ENCODE results near the gene PRKAG2.

PRKAG2 gene

DNA sequence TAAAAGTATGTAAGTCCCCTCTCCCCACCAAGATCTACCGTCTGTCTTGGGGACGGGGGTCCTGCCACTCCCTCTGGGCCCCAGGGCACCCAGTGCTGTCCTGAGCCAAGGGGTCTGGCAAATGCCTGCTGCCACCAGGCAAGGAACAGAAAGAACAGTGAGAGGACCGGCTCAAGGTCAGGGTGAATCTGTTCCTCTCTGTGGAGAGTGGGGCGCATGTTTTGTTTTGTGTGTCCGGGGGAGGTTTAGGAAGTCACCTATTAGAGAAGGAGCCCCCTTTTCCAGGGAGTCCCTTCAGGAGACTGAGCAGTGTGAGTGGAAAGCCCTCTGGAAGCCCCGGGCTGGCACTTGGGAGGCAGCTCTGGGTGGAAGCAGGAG, 198.7 kb downstream of the PRKAG2 start:
- TF ChIP-seq, protein P1, sequence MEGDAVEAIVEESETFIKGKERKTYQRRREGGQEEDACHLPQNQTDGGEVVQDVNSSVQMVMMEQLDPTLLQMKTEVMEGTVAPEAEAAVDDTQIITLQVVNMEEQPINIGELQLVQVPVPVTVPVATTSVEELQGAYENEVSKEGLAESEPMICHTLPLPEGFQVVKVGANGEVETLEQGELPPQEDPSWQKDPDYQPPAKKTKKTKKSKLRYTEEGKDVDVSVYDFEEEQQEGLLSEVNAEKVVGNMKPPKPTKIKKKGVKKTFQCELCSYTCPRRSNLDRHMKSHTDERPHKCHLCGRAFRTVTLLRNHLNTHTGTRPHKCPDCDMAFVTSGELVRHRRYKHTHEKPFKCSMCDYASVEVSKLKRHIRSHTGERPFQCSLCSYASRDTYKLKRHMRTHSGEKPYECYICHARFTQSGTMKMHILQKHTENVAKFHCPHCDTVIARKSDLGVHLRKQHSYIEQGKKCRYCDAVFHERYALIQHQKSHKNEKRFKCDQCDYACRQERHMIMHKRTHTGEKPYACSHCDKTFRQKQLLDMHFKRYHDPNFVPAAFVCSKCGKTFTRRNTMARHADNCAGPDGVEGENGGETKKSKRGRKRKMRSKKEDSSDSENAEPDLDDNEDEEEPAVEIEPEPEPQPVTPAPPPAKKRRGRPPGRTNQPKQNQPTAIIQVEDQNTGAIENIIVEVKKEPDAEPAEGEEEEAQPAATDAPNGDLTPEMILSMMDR (IDR thresholded peaks at IDR 0.05; ENCODE audit: low read depth, low read length, poor library complexity, severe bottlenecking): no peak
- Histone ChIP-seq H3K4me3 (ENCODE audit: low read length) (no peak overlapping the region), H3K4me2 (ENCODE audit: low read length) (no peak overlapping the region), H3K27ac (ENCODE audit: low read depth, low read length) (no peak overlapping the region), H3K36me3 (ENCODE audit: control insufficient read depth, low read length) (no peaks in the 10 kb centered on the region), H3F3A (ENCODE audit: control insufficient read depth, insufficient read depth) (no peaks in the 10 kb centered on the region), H3K27me3 (ENCODE audit: control insufficient read depth, low read length) (no peaks in the 10 kb centered on the region), H3K9me3 (ENCODE audit: control insufficient read depth, insufficient read depth, low read length) (no peaks in the 10 kb centered on the region), H4K20me1 (ENCODE audit: control insufficient read depth, insufficient read depth, low read depth, low read length) (no peaks in the 10 kb centered on the region), H3K4me1 (ENCODE audit: control insufficient read depth, low read length) (no peaks in the 10 kb centered on the region), H3K9me2 (replicated peaks; ENCODE audit: control insufficient read depth, low read length) (no peaks in the 10 kb centered on the region), H3K79me2 (ENCODE audit: control insufficient read depth, low read length) (no peaks in the 10 kb centered on the region)

DNA sequence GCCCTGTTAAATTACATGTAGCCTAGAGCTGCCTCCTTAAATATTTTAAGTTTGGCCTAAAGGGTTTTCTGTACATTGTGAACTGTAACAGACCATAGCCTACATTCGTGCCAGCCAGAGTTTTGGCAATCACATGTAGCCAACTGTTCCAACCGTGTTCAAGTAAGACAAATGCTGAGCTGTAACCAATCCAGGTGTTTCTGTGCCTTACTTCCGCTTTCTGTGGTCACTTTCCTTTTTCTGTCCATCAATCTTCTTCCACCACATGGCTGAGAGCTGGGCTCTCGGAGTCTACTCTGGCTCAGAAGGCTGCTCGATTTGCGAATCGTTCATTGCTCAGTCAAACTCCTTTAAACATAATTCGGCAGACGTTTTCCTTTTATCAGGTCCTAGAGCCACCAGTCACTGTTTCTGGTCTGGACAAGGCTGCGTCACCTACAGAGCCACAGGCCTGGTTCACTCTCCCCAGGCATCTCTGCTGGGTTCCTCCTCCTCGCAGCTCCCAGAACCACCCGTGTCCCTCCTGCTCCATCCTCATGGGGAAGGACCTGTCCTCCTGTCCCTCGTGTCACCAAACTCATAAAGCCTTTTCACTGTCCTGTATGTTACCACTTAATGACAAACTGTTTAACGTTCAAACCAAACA, 199.2 kb downstream of the PRKAG2 start:
- Histone ChIP-seq H3K79me2 (ENCODE audit: control insufficient read depth, low read length) (no peaks in the 10 kb centered on the region), H3K27me3 (ENCODE audit: control insufficient read depth, low read length) (no peaks in the 10 kb centered on the region), H3K4me2 (ENCODE audit: low read length) (no peak overlapping the region)

DNA sequence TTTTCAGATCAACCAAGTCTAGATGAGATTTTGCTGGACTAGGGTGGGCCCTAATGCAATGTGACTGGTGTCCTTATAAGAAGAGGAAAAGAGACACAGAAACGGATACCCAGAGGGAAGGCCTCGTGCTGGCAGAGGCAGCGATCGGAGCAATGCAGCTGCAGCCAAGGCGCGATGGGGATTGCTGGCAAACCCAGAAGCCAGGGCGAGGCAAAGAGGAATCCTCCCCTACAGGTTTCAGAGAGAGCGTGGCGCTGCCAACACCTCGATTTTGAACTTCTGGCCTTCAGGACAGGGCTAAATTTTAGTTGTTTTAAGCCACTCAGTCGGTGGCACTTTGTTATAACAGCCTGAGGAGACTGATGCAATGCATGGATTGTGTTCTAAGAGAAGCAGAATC, 200.2 kb downstream of the PRKAG2 start:
- no peak overlapping the region for H3K27ac ChIP-seq (ENCODE audit: low read depth, low read length)
- H3K27me3 ChIP-seq (ENCODE audit: control insufficient read depth, low read length): no peaks in the 10 kb centered on the region
- no peak overlapping the region for H3K4me2 ChIP-seq (ENCODE audit: low read length)
- H3K4me3 ChIP-seq (ENCODE audit: low read length): no peak overlapping the region
- no peaks in the 10 kb centered on the region for H4K20me1 ChIP-seq (ENCODE audit: control insufficient read depth, insufficient read depth, low read depth, low read length)
- no peaks in the 10 kb centered on the region for H3K9me2 ChIP-seq (replicated peaks; ENCODE audit: control insufficient read depth, low read length)
- H3K4me1 ChIP-seq (ENCODE audit: control insufficient read depth, low read length): no peaks in the 10 kb centered on the region
- no peaks in the 10 kb centered on the region for H3F3A ChIP-seq (ENCODE audit: control insufficient read depth, insufficient read depth)
- H3K79me2 ChIP-seq (ENCODE audit: control insufficient read depth, low read length): no peaks in the 10 kb centered on the region
- no peak for TF ChIP-seq EZH2phosphoT487 (IDR thresholded peaks at IDR 0.05; ENCODE audit: borderline replicate concordance, low read length)
- TF ChIP-seq, protein P1 (IDR thresholded peaks at IDR 0.05; ENCODE audit: low read depth, low read length, poor library complexity, severe bottlenecking): no peak
- H3K9me3 ChIP-seq (ENCODE audit: control insufficient read depth, insufficient read depth, low read length): no peaks in the 10 kb centered on the region
- no peaks in the 10 kb centered on the region for H3K36me3 ChIP-seq (ENCODE audit: control insufficient read depth, low read length)

More for the DNA sequence above, 199.2 kb downstream of the PRKAG2 start:
- no peaks in the 10 kb centered on the region for H3K9me2 ChIP-seq (replicated peaks; ENCODE audit: control insufficient read depth, low read length)
- no peaks in the 10 kb centered on the region for H4K20me1 ChIP-seq (ENCODE audit: control insufficient read depth, insufficient read depth, low read depth, low read length)
- no peak overlapping the region for H3K4me3 ChIP-seq (ENCODE audit: low read length)
- no peak overlapping the region for H3K27ac ChIP-seq (ENCODE audit: low read depth, low read length)
- no peaks in the 10 kb centered on the region for H3K9me3 ChIP-seq (ENCODE audit: control insufficient read depth, insufficient read depth, low read length)
- H3F3A ChIP-seq (ENCODE audit: control insufficient read depth, insufficient read depth): no peaks in the 10 kb centered on the region
- no peak for TF ChIP-seq EZH2phosphoT487 (IDR thresholded peaks at IDR 0.05; ENCODE audit: borderline replicate concordance, low read length)
- TF ChIP-seq, protein P1 (IDR thresholded peaks at IDR 0.05; ENCODE audit: low read depth, low read length, poor library complexity, severe bottlenecking): no peak
- no peaks in the 10 kb centered on the region for H3K36me3 ChIP-seq (ENCODE audit: control insufficient read depth, low read length)
- H3K4me1 ChIP-seq (ENCODE audit: control insufficient read depth, low read length): no peaks in the 10 kb centered on the region

Data from DOHH2 (cell line).